Neutrophil (primary cell): ENCODE results near the gene PLXNB3.

Source experiments
- H3K27ac ChIP-seq: fragments of 200-600 bp; sonication (generic); 2 replicates; pipeline ENCODE4 v1.5.1; 2016; ENCODE audit warnings: mild to moderate bottlenecking, moderate library complexity
- H3K27me3 ChIP-seq: fragments of 200-600 bp; sonication (generic); 2 replicates; pipeline ENCODE4 v1.6.0; 2016; ENCODE audit warnings: mild to moderate bottlenecking
- H3K36me3 ChIP-seq: fragments of 200-600 bp; sonication (generic); 2 replicates; pipeline ENCODE4 v1.5.1; 2017
- H3K4me1 ChIP-seq, 2 experiments: fragments of 200-600 bp in 1 of 2; sonication (generic) in 1 of 2; 1 replicate in 1 of 2; 2 replicates in 1 of 2; pipeline versions ENCODE4 v1.5.1 to v1.6.1; 2013 to 2016; ENCODE audit warnings: low read depth in 1 of 2, low read length in 1 of 2, mild to moderate bottlenecking in 1 of 2, moderate library complexity in 1 of 2; ENCODE audit not compliant: control insufficient read depth in 1 of 2, insufficient read depth in 1 of 2
- H3K4me3 ChIP-seq, 2 experiments: fragments of 200-600 bp in 1 of 2; sonication (generic) in 1 of 2; 1 replicate in 1 of 2; 2 replicates in 1 of 2; pipeline ENCODE4 v1.5.1; 2013 to 2016; ENCODE audit warnings: low read depth in 1 of 2, low read length in 1 of 2, mild to moderate bottlenecking in 1 of 2, moderate library complexity in 1 of 2
- H3K9me3 ChIP-seq: fragments of 200-600 bp; sonication (generic); 2 replicates; pipeline ENCODE4 v1.5.1; 2016
- CTCF ChIP-seq: fragments of 200-600 bp; sonication (generic); IDR thresholded peaks from 2 replicates; pipeline ENCODE4 v1.5.1; 2016; ENCODE audit warnings: antibody characterized with exemption

Gene PLXNB3

GRCh38 chrX:153804621-153805020 lies 40.6 kb downstream of the PLXNB3 start:
- TF ChIP-seq CTCF, result no peak
- H3K4me3 ChIP-seq, result no peak overlapping the region
- H3K27me3 ChIP-seq, result peaks cover 11% of the 10 kb centered on the region
- H3K27ac ChIP-seq, result no peak overlapping the region
- H3K36me3 ChIP-seq, result no peaks in the 10 kb centered on the region
- H3K4me1 ChIP-seq, result no peaks in the 10 kb centered on the region
- H3K9me3 ChIP-seq, result no peaks in the 10 kb centered on the region

GRCh38 chrX:153805436-153805835 lies 41.4 kb downstream of the PLXNB3 start:
- no peaks in the 10 kb centered on the region for H3K4me1 ChIP-seq
- no peaks in the 10 kb centered on the region for H3K9me3 ChIP-seq
- H3K4me3 ChIP-seq, result no peak overlapping the region
- H3K36me3 ChIP-seq, result no peaks in the 10 kb centered on the region
- H3K27ac ChIP-seq, result no peak overlapping the region
- peaks cover 11% of the 10 kb centered on the region for H3K27me3 ChIP-seq
- TF ChIP-seq CTCF, result no peak

GRCh38 chrX:153806999-153807575 lies 43.0 kb downstream of the PLXNB3 start:
- no peak for TF ChIP-seq CTCF

GRCh38 chrX:153807976-153808375 lies 43.9 kb downstream of the PLXNB3 start:
- no peak for TF ChIP-seq CTCF
- H3K9me3 ChIP-seq, result no peaks in the 10 kb centered on the region
- peaks cover 17% of the 10 kb centered on the region for H3K27me3 ChIP-seq

More at GRCh38 chrX:153806999-153807575, 43.0 kb downstream of the PLXNB3 start:
- Histone ChIP-seq H3K27me3 (peaks cover 17% of the 10 kb centered on the region), H3K36me3 (no peaks in the 10 kb centered on the region), H3K4me3 (no peak overlapping the region), H3K27ac (no peak overlapping the region), H3K9me3 (no peaks in the 10 kb centered on the region), H3K4me1 (no peaks in the 10 kb centered on the region)

GRCh38 chrX:153812220-153812619 lies 48.2 kb downstream of the PLXNB3 start:
- Histone ChIP-seq H3K4me3 (no peak overlapping the region), H3K27me3 (peaks cover 40% of the 10 kb centered on the region), H3K9me3 (no peaks in the 10 kb centered on the region), H3K4me1 (no peaks in the 10 kb centered on the region), H3K36me3 (no peaks in the 10 kb centered on the region), H3K27ac (no peak overlapping the region)
- TF ChIP-seq CTCF, result no peak

More at GRCh38 chrX:153807976-153808375, 43.9 kb downstream of the PLXNB3 start:
- Histone ChIP-seq H3K36me3 (no peaks in the 10 kb centered on the region), H3K4me3 (no peak overlapping the region), H3K27ac (no peak overlapping the region), H3K4me1 (no peaks in the 10 kb centered on the region)
